Lung microvascular endothelial cell (primary cell): ENCODE measurements around the gene RSF1. TPM values are rescaled to one million over a fixed set of nuclear protein-coding genes. Genes with fewer than 3 reads are reported as not detected.
A peak's percentile ranks its signal among the peaks of the same experiment; 100 is the strongest.

Source experiments
- DNase-seq, 2 donors: peaks; one replicate each; pipeline versions ENCODE4 v3.0.0 to v3.0.0-alpha.2; 2010; ENCODE audit warnings: low read depth in 2 of 2
- total RNA-seq: library from RNA; depleted of rRNA; stranded (reverse); fragments of >200 nt; gene quantifications from 2 replicates; pipeline ENCODE4 v1.2.1, GENCODE V29; 2014

The RSF1 gene
- total RNA-seq, 1 donor from 2014 or later, result 20.4 TPM

GRCh38 chr11:77630157-77630710, 190.3 kb downstream of the RSF1 start:
- no peak for DNase-seq

- DNase-seq, result peak; percentile 54 to 57
These were observed 200.8 kb downstream of the RSF1 start for GRCh38 chr11:77619576-77620198.

GRCh38 chr11:77617892-77618291, 202.6 kb downstream of the RSF1 start:
- DNase-seq, result no peak

GRCh38 chr11:77611921-77612320, 208.6 kb downstream of the RSF1 start:
- DNase-seq, result no peak

Other genes starting within 250 kb of the RSF1 start
- 0.22 and 0.40 TPM in 2 replicates for gene AQP11, start 230.8 kb downstream of the RSF1 start, total RNA-seq
- 63.1 and 99.2 TPM in 2 replicates for gene CLNS1A, start 182.9 kb downstream of the RSF1 start, total RNA-seq
- gene AAMDC, start 422 bp upstream of the RSF1 start, total RNA-seq, result 48.4 and 49.8 TPM in 2 replicates
- gene INTS4, start 173.9 kb upstream of the RSF1 start, total RNA-seq, result 21.8 and 26.4 TPM in 2 replicates
- 0.22 TPM in 1 of 2 replicates, not detected in the other for gene KCTD14, start 202.6 kb upstream of the RSF1 start, total RNA-seq
- gene THRSP, start 243.1 kb upstream of the RSF1 start, total RNA-seq, result not detected in 2 replicates